GM12874 (cell line): Measurements from ENCODE around the gene MYMK.

ENCODE experiments used
- TF ChIP-seq, protein P1 (sequence below): IDR thresholded peaks from 2 replicates; pipeline ENCODE4 v1.5.1; 2011; ENCODE audit warnings: low read depth, mild to moderate bottlenecking, control low read depth, low read length, moderate library complexity; ENCODE audit not compliant: insufficient read depth

The MYMK gene

DNA sequence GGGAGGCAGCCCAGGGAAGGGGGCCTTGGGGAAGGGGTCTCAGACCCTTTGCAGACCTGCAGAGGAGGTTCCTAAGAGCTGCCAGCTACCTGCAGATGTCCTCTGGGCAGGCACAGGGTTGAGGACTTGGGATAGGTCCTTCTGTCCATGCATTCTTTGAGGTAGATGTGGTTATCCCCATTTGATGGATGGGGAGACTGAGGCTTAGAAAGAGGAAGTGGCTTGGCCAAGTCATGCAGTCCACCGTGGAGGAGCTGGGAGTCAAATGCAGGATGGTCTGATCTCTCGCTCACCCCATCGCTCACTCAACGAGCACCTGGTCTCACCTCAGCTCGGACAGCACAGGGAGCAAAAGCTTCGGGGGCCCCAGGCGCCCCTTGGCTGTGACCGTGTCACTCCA lies 30.0 kb upstream of the MYMK start:
- TF ChIP-seq, protein P1, sequence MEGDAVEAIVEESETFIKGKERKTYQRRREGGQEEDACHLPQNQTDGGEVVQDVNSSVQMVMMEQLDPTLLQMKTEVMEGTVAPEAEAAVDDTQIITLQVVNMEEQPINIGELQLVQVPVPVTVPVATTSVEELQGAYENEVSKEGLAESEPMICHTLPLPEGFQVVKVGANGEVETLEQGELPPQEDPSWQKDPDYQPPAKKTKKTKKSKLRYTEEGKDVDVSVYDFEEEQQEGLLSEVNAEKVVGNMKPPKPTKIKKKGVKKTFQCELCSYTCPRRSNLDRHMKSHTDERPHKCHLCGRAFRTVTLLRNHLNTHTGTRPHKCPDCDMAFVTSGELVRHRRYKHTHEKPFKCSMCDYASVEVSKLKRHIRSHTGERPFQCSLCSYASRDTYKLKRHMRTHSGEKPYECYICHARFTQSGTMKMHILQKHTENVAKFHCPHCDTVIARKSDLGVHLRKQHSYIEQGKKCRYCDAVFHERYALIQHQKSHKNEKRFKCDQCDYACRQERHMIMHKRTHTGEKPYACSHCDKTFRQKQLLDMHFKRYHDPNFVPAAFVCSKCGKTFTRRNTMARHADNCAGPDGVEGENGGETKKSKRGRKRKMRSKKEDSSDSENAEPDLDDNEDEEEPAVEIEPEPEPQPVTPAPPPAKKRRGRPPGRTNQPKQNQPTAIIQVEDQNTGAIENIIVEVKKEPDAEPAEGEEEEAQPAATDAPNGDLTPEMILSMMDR: no peak

DNA sequence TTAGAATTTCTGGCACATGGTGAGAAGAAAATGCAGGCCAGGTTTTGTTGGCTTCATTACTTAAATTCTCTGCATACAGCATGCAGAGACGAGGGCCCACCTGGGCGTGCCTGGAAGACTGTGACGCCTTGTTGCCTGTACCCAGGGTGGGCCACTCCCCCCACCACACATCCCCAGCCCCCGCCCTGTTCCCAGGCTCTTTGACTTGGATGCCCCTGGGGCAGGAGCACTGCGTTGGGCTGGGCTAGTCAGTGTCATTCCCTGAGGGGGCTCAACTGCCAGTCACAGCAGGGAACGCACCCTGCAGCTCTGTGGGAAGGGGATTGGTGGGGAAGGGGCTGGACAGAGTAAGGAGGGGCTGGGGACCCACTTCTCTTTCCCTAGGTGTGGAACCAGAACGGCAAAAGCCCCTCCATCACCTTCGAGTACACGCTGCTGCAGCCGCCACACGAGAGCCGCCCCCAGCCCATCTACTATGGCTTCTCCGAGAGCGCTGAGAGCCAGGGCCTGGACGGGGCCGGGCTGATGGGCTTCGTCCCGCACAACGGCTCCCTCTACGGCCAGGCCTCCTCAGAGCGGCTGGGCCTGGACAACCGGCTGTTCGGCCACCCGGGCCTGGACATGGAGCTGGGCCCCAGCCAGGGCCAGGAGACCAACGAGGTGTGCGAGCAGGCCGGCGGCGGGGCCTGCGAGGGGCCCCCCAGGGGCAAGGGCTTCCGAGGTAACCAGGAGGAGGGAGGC lies 29.4 kb upstream of the MYMK start:
- TF ChIP-seq, protein P1: no peak

DNA sequence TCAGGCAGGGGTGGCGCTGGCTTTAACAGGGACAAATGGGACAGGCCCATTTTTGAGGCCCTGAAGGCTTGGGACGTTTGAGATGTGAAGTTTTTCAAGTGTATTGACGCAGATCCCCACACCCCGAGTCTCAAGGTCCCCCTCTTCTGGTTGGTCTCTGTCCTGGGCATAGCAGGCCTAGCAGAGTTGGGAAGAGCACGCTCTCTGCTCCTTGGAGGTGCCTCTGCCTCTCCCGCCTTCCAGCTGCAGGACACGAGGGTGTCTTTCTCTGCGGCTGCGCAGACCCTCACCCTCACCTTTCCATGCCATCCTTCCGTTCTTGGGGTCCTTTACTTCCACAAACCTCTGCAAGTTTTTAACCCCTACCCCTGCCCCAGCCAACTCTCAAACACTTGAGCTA lies 28.4 kb upstream of the MYMK start:
- TF ChIP-seq, protein P1: no peak

DNA sequence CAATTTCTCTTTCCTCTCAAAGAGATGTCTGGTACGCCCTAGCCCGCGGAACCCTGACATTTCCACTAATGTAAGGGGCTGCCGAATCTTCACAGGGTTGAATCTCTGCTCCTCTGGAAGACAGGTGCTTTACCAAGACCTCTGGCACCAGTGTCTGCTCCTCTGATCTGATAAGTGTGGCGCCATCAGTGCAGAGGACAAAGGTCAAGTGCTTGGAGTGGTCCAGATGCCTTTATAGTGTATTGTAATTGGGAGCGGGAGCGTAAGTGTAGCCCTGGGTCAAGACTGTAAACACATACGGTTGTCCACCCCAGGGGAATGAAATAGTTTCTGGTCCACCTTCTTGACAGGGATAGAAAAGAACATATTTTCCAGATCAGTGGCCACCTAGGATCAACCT lies 27.5 kb upstream of the MYMK start:
- TF ChIP-seq, protein P1: no peak

DNA sequence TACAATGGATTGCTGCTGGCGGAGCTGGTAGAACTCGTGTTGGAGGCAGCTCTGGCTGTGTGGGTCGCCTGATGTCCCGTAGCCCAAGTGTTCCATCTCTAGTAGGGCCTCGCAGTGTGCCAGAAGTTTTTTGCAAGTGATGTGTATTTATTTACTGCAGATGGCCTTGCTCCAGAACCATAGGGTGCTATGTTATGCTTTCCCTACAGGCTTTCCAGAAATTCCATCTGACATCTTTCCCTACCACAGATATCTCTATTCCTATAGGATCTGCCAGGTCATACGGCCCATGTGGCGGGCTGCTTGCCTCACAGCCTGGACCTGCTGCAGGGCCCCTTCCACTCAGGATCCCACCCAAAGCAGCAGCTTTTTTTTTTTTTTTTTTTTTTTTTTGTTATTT lies 26.7 kb upstream of the MYMK start:
- TF ChIP-seq, protein P1: no peak

DNA sequence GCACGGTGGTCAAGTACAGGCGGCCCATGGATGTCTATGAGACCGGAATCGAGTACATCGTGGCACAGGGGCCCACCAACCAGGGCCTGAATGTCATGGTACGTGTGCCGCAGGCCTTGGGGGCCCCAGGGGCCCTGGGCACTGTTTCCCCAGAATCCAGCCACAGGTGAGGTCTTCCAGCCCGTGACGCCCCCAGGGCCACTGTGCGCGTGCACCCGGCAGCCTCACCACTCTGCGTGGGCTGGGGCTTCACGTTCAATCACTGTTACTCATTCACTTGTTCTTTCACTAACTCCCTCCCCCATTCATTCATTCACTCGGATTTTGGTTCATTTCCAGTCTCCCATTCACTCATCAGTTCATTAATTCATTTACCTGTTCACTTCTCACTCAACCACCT lies 22.4 kb upstream of the MYMK start:
- TF ChIP-seq, protein P1: no peak

DNA sequence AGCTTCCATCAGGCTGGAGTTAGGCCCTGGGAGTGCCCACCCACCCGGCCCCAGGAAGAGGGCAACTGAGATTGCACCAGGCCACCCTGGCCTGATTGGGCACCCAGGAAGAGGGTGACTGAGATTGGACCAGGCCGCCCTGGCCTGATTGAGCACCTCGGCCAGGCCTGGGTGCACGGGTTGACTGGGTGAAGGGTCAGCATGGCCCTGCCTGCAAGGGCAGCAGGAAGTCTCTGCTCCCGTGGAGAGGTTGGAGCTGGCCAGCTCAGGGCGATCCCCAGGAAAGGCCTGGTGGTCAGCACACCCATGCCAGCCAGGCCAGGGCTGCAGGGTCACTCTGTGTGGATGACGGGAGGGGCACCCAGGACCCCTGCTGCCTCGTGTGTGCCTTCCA lies 21.5 kb upstream of the MYMK start:
- TF ChIP-seq, protein P1: no peak
